ENCODE data around the gene TNFAIP1. TPM values are rescaled to one million over a fixed set of nuclear protein-coding genes. Genes with fewer than 3 reads are reported as not detected.

The TNFAIP1 gene
- total and polyA plus RNA-seq, 4 donors = 17.7 to 59.6 (median 35.9) TPM

DNA sequence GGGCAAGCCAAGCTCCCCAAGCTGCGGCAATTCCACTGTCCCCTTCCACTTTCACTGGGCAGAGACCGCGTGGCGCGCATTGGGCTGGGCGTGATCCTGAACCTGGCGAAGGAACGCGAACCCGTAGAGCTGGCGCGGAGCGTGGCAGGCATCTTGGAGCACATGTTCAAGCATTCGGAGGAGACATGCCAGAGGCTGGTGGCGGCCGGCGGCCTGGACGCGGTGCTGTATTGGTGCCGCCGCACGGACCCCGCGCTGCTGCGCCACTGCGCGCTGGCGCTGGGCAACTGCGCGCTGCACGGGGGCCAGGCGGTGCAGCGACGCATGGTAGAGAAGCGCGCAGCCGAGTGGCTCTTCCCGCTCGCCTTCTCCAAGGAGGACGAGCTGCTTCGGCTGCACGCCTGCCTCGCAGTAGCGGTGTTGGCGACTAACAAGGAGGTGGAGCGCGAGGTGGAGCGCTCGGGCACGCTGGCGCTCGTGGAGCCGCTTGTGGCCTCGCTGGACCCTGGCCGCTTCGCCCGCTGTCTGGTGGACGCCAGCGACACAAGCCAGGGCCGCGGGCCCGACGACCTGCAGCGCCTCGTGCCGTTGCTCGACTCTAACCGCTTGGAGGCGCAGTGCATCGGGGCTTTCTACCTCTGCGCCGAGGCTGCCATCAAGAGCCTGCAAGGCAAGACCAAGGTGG, 45.7 kb downstream of the TNFAIP1 start:
- 23 to 28% methylated on average over 72 of the region's 72 CpGs for WGBS, 2 donors
- Histone ChIP-seq H3K27me3 (ENCODE audit: control insufficient read depth in 3 of 3, insufficient read depth in 3 of 3, low read length in 2 of 3) (peaks cover 0 to 33% (median 6%) of the 10 kb centered on the region in 3 donors), H3K9ac (ENCODE audit: insufficient read depth in 1 of 2, low read length in 2 of 2) (no peak overlapping the region), H3K4me1 (ENCODE audit: control insufficient read depth in 5 of 5, insufficient read depth in 5 of 5, low read length in 5 of 5) (peaks cover 0 to 20% (median 0%) of the 10 kb centered on the region in 5 donors), H3K4me3 (no peak overlapping the region), H3K36me3 (ENCODE audit: control insufficient read depth in 4 of 4, insufficient read depth in 4 of 4, low read length in 4 of 4) (peaks cover 0 to 4% (median 0%) of the 10 kb centered on the region in 4 donors), H3K9me3 (ENCODE audit: control insufficient read depth in 4 of 4, insufficient read depth in 3 of 4, low read length in 3 of 4) (no peaks in the 10 kb centered on the region), H3K27ac (ENCODE audit: low read depth in 1 of 2, low read length in 1 of 2) (peak overlapping the region in 1 of 2 donors; percentile 20)
- ATAC-seq (ENCODE audit: insufficient read depth, low FRiP score) (no peak), DNase-seq (peak in 2 of 3 donors; percentile 26 to 32)
- TF ChIP-seq CTCF (IDR thresholded peaks at IDR 0.05; ENCODE audit: control extremely low read depth, extremely low read depth) = no peak

DNA sequence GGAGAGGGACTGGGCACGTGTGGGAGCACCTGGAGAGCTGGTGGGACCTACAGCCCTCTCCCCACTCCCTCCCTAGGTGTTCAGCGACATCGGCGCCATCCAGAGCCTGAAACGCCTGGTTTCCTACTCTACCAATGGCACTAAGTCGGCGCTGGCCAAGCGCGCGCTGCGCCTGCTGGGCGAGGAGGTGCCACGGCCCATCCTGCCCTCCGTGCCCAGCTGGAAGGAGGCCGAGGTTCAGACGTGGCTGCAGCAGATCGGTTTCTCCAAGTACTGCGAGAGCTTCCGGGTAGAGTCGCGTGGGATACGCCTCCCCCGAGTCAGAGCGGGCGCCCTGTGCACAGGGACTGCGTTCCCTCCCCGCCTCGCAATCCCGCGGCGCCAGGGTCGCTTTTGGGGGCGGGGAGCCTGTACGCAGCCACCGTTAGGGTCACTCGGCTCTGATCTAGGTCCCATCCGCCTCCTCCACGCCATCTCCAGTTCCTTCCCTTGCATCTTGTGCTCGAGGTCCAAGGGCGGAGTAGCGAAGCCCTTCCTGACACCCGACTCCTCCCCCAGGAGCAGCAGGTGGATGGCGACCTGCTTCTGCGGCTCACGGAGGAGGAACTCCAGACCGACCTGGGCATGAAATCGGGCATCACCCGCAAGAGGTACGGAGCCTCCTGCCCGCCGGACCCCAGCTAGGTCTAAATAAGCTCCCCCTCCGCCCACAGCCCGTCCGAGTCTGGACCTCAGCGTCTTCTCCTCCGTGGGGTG, 48.9 kb downstream of the TNFAIP1 start:
- Histone ChIP-seq H3K4me3 (peak overlapping the region; percentile 47), H3K4me1 (ENCODE audit: control insufficient read depth in 5 of 5, insufficient read depth in 5 of 5, low read length in 5 of 5) (peaks cover 0 to 20% (median 0%) of the 10 kb centered on the region in 5 donors), H3K9me3 (ENCODE audit: control insufficient read depth in 4 of 4, insufficient read depth in 3 of 4, low read length in 3 of 4) (no peaks in the 10 kb centered on the region), H3K27ac (ENCODE audit: low read depth in 1 of 2, low read length in 1 of 2) (peak overlapping the region in 1 of 2 donors; percentile 59), H3K36me3 (ENCODE audit: control insufficient read depth in 4 of 4, insufficient read depth in 4 of 4, low read length in 4 of 4) (peaks cover 0 to 10% (median 4%) of the 10 kb centered on the region in 4 donors), H3K27me3 (ENCODE audit: control insufficient read depth in 3 of 3, insufficient read depth in 3 of 3, low read length in 2 of 3) (peaks cover 0 to 30% (median 6%) of the 10 kb centered on the region in 3 donors), H3K9ac (ENCODE audit: insufficient read depth in 1 of 2, low read length in 2 of 2) (no peak overlapping the region)
- peak; percentile 86 for ATAC-seq (ENCODE audit: insufficient read depth, low FRiP score)
- peak in 2 of 3 donors; percentile 26 to 30 for DNase-seq
- no peak for TF ChIP-seq CTCF (IDR thresholded peaks at IDR 0.05; ENCODE audit: control extremely low read depth, extremely low read depth)
- 9 to 18% methylated on average over 56 of the region's 56 CpGs for WGBS, 2 donors

- no peak for TF ChIP-seq CTCF (IDR thresholded peaks at IDR 0.05; ENCODE audit: control extremely low read depth, extremely low read depth)
- WGBS, 2 donors = 14 to 33% methylated on average over 29 of the region's 29 CpGs
- no peak for DNase-seq
- Histone ChIP-seq H3K4me1 (ENCODE audit: control insufficient read depth in 5 of 5, insufficient read depth in 5 of 5, low read length in 5 of 5) (peaks cover 0 to 20% (median 0%) of the 10 kb centered on the region in 5 donors), H3K9me3 (ENCODE audit: control insufficient read depth in 4 of 4, insufficient read depth in 3 of 4, low read length in 3 of 4) (no peaks in the 10 kb centered on the region), H3K27ac (ENCODE audit: low read depth in 1 of 2, low read length in 1 of 2) (peak overlapping the region in 1 of 2 donors; percentile 59), H3K36me3 (ENCODE audit: control insufficient read depth in 4 of 4, insufficient read depth in 4 of 4, low read length in 4 of 4) (peaks cover 0 to 14% (median 7%) of the 10 kb centered on the region in 4 donors), H3K4me3 (peak overlapping the region; percentile 47), H3K27me3 (ENCODE audit: control insufficient read depth in 3 of 3, insufficient read depth in 3 of 3, low read length in 2 of 3) (peaks cover 0 to 30% (median 6%) of the 10 kb centered on the region in 3 donors), H3K9ac (ENCODE audit: insufficient read depth in 1 of 2, low read length in 2 of 2) (no peak overlapping the region)
- ATAC-seq (ENCODE audit: insufficient read depth, low FRiP score) = no peak
Observed at GRCh38 chr17:28385037-28385400, 49.5 kb downstream of the TNFAIP1 start.

All from lung (tissue), 12 donors.